GM13977 (cell line): ENCODE measurements around the gene CACNA1D.

Source experiments
- DNase-seq: peaks from one replicate; pipeline ENCODE4 v3.0.0; 2012; ENCODE audit warnings: low spot score
- in situ Hi-C: fragments of 300-500 bp; cut with MboI; formaldehyde crosslinking; loops from one replicate; pipeline ENCODE4 v1.12.0; 2022; ENCODE audit warnings: low sequenced_read_pairs, low pct_unique_long_range_greater_than_20kb, mixed read lengths, inconsistent platforms; ENCODE audit not compliant: unreplicated experiment
- TF ChIP-seq, protein P1 (sequence below): IDR thresholded peaks from 2 replicates; pipeline ENCODE4 v1.5.1; 2012; ENCODE audit warnings: mild to moderate bottlenecking, control low read depth; ENCODE audit not compliant: insufficient read depth; ENCODE audit errors: extremely low read depth, missing control alignments

CACNA1D gene

DNA sequence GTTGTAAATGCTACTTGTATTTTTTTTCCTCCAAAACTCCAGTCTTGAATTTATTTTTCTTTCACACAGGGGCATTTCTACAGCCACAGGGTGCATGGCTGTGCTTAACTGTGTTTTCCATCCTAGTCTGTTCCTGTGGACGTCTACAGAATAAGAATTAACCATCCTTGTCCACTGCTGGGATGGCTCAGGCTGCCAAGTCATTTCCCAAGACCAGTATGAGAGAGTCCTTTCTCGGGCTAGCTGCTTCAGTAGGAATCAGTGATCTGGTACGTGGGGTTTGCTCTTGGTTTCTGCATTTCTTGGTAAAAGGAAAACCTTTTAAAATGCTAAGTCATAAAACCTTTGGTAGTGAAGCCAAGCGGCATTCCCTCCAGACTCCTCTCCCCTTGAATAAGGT is 322.0 kb downstream of the CACNA1D start:
- TF ChIP-seq, protein P1, sequence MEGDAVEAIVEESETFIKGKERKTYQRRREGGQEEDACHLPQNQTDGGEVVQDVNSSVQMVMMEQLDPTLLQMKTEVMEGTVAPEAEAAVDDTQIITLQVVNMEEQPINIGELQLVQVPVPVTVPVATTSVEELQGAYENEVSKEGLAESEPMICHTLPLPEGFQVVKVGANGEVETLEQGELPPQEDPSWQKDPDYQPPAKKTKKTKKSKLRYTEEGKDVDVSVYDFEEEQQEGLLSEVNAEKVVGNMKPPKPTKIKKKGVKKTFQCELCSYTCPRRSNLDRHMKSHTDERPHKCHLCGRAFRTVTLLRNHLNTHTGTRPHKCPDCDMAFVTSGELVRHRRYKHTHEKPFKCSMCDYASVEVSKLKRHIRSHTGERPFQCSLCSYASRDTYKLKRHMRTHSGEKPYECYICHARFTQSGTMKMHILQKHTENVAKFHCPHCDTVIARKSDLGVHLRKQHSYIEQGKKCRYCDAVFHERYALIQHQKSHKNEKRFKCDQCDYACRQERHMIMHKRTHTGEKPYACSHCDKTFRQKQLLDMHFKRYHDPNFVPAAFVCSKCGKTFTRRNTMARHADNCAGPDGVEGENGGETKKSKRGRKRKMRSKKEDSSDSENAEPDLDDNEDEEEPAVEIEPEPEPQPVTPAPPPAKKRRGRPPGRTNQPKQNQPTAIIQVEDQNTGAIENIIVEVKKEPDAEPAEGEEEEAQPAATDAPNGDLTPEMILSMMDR: no peak
- in situ Hi-C loops: no loop called here
- DNase-seq: no peak

DNA sequence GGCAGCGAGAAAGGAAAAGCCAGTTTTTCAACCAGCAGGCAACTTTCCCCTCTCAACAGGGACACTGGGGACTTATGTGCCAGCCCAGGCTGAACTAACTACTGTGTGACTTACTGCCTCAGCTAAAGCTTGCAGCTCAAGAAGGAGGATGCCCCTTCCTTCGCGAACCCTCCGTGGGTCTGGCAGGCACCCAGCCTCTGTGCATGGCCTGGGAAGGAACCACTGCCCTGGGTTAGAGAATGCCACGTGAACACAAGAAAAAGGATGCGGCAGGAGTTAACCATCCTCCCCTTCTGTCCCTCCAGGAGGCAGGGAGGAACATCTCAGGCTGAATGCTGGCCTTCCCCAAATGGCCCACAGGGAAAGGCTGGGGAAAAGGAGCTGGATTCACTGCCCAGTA is 322.8 kb downstream of the CACNA1D start:
- in situ Hi-C loops: no loop called here
- TF ChIP-seq, protein P1: no peak
- no peak for DNase-seq

DNA sequence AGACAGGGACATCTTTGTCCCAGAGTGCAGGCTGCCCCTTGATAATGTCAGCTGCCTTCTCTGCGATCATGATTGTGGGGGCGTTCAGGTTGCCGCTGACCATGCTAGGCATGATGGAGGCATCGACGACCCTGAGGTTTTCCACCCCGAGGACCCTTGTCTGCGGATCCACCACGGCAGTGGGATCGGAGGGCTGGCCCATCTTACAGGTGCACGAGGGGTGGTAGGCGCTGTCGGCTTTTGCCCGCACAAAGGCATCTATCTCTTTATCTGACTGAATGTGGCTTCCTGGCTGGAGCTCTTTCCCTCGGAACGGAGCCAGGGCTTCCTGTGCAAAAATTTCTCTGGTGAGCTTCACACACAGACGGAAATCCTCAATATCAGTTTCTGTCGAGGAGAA is 323.4 kb downstream of the CACNA1D start:
- no peak for DNase-seq
- in situ Hi-C loops: no loop called here
- TF ChIP-seq, protein P1: no peak

DNA sequence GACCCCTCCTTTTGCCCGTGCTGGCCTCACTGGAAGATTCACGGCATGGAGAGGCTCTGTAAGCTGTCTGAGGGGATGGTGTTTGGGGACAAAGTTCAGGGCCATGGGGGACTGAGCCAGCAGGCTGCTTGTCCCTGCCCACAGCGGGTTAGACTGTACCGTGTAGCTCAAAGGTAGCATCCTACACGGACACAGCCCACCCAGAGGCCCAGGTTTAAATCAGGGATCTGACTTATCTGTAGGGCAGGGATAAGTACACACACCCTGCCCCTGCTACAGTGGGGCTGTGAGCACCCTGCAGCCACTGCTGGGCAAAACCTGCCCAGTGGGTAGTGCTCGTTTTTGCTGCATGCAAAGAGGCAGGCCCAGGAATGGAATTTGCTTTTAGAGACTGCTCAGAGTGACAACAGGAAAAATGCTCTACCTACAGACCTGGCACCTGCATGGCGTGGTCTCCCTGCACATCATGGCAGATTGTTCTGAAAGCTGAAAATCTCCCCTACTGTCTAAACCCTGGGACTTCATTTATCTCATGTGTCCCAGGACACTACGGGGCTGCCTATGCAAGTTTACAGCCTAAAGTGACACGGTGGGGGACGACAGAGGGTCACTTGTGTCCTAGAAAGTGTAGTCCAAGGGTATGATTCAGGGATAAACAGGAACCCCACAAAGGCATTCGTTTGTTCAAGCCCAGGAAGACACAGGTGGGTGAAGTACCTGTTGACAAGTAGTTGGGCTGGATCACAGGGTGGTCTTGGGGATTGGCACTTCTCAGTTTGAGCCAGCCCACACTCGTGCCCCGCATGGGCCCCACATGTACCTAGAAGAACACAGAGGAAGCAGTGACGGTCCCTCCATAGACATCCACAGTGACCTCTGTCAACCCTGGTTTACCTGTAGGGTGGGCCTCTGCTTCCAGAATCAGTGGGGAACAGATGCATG is 324.1 kb downstream of the CACNA1D start:
- TF ChIP-seq, protein P1: no peak
- DNase-seq: no peak
- in situ Hi-C loops: no loop called here

DNA sequence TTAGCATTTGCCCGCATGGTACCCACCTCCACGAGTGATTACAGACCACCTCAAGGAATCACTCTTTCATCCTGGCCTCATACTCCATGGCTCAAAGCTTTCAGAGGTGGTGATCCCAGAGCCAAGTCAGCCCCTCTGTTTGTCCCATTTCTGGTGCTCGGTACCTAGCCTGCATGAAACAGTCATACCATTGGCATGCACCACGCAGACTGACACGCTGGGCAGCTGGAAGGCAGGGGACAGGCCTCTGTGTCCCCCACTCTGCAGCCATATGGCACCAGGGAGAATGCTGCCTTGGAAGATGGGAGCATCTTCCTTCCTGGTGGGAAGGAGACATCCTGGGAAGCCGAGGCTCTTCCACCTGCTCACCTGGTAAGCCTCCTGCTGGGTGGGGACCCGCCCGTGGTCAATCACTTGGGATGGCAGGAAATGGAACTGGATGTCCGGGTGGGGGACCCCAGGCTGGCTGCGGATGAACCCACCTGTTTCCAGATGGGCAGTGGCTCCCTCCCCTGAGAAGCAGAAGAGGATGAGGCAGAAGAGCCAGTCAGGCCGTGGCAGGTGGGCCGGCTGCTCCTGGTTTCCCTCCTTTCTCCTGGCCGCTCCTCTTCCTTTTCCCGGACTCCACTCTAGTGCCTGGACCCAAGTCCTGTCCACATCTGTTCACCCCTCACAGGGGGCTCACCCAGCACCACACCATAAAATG is 324.9 kb downstream of the CACNA1D start:
- in situ Hi-C loops: no loop called here
- TF ChIP-seq, protein P1: no peak
- no peak for DNase-seq

DNA sequence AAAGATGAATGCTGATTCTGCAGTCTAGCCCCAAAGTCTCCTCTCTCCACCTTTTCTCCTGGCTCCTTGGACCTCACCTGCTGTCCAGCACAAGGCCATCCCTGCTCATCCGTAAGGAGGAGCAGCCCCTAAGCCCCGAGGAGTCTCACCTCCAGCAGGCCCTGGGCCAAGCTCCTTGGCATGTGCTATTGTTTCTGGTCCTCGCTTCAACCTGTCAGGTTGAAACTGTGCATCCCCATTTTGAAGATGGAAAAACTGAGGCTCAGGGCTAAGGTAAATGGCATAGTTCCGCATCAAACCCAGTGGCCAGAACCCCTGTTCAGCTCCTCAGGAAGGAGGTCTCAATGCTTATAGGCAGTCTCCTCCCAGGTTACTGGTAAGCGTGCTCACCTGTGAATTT is 325.7 kb downstream of the CACNA1D start:
- in situ Hi-C loops: no loop called here
- TF ChIP-seq, protein P1: no peak
- no peak for DNase-seq
